Activated naive CD4-positive, alpha-beta T cell treated with anti-CD3 and anti-CD28 coated beads, Interleukin-2, amount 50 U/mL, for 24 hours (primary cell): ENCODE data around the gene TSC22D2.
"Not testable (repeated sequence)": the region's sequence is repeated elsewhere in the genome, so short reads cannot be mapped to it uniquely, and the experiment has no call there.

Experiments
- H3K27ac Mint-ChIP-seq: one replicate; pipeline ENCODE4 v1.8.0; 2021; ENCODE audit warnings: mild to moderate bottlenecking, mixed read lengths
- H3K27me3 Mint-ChIP-seq: one replicate; pipeline ENCODE4 v1.8.0; 2021; ENCODE audit warnings: mixed read lengths
- H3K36me3 Mint-ChIP-seq: one replicate; pipeline ENCODE4 v1.8.0; 2021; ENCODE audit warnings: mixed read lengths
- H3K4me1 Mint-ChIP-seq: one replicate; pipeline ENCODE4 v1.8.0; 2021; ENCODE audit warnings: mixed read lengths
- H3K4me3 Mint-ChIP-seq: one replicate; pipeline ENCODE4 v1.8.0; 2021; ENCODE audit warnings: mild to moderate bottlenecking, mixed read lengths
- H3K9me3 Mint-ChIP-seq: one replicate; pipeline ENCODE4 v1.8.0; 2021; ENCODE audit warnings: mixed read lengths

The TSC22D2 gene

GRCh38 chr3:150469931-150470740 lies 62.0 kb downstream of the TSC22D2 start:
- Mint-ChIP-seq H3K27ac (no peak overlapping the region), H3K36me3 (peaks cover 13% of the 10 kb centered on the region)

DNA sequence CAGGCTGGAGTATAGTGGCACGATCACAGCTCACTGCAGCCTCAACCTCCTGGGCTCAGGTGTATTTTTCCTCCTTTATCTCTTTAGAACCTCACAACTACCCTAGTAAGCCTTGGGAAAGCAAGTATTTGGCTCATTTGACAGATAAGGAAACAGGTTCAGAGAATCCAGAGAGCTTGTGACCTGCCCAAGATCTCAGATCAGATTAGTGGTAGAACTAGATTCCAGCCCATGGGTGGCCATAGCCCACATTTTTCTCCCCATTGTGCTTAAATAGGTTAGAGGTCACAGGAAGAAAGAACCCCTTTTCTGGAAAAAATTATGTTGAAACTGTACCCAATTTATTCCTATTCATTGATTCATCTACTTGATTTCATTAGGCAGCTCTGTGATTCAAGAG lies 64.3 kb downstream of the TSC22D2 start:
- Mint-ChIP-seq H3K4me1 (no peaks in the 10 kb centered on the region), H3K4me3 (no peak overlapping the region), H3K27ac (no peak overlapping the region), H3K27me3 (no peaks in the 10 kb centered on the region), H3K9me3 (peaks cover 8% of the 10 kb centered on the region), H3K36me3 (peaks cover 8% of the 10 kb centered on the region)

More at GRCh38 chr3:150469931-150470740, 62.0 kb downstream of the TSC22D2 start:
- Mint-ChIP-seq H3K27me3 (no peaks in the 10 kb centered on the region), H3K4me3 (no peak overlapping the region), H3K4me1 (no peaks in the 10 kb centered on the region), H3K9me3 (no peaks in the 10 kb centered on the region)

DNA sequence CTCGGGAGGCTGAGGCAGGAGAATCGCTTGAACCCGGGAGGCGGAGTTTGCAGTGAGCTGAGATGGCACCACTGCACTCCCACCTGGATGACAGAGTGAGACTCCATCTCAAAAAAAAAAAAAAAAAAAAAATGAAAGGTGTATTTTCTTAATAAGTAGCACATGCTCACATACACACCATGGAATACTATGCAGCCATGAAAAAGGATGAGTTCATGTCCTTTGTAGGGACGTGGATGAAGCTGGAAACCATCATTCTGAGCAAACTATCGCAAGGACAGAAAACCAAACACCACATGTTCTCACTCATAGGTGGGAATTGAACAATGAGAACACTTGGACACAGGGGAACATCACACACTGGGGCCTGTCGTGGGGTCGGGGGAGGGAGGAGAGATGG lies 65.1 kb downstream of the TSC22D2 start:
- H3K36me3 Mint-ChIP-seq, H3K4me3 Mint-ChIP-seq, H3K27ac Mint-ChIP-seq, H3K4me1 Mint-ChIP-seq, H3K27me3 Mint-ChIP-seq: not testable (repeated sequence)
- H3K9me3 Mint-ChIP-seq, result peaks cover 11% of the 10 kb centered on the region

DNA sequence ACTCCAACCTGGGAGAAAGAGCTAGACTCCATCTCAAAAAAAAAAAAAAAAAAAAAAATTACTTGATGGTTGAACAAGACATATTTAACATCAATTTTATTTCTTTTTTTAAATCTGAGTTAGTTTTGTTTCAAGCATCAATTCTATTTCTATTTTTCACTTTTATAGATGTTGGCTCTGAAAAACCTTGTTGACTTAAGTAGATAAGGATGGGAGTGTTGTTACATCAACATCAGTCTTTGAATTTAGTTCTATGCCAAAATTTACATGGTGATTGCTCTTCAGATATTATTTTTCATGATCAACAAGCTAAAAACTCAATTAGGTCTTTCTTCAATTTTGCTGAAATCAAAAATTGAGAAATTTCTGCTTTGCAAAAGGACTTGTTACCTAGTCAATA lies 71.3 kb downstream of the TSC22D2 start:
- H3K27me3 Mint-ChIP-seq, result peaks cover 2% of the 10 kb centered on the region
- H3K36me3 Mint-ChIP-seq, result peaks cover 6% of the 10 kb centered on the region
- H3K4me1 Mint-ChIP-seq, result no peaks in the 10 kb centered on the region
- H3K9me3 Mint-ChIP-seq, result peaks cover 22% of the 10 kb centered on the region
- H3K4me3 Mint-ChIP-seq, result no peak overlapping the region
- no peak overlapping the region for H3K27ac Mint-ChIP-seq

DNA sequence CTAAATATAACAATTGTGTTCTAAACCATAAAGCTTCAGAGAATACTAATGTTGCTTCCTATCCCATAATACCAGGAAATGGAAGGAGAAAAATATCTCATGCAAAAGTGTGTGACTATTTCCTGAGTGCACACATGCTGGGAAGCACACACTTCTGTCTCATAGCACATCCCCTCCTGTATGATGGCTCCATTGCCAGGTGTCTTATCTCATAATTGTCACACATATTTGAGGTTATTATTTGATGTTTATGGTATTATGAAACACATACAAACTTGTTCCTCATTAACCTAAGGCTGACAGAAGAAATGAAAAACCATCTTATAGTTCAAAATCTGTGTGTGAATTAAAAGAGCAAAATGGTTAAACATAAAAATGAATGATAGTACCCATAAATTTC lies 72.8 kb downstream of the TSC22D2 start:
- peaks cover 26% of the 10 kb centered on the region for H3K9me3 Mint-ChIP-seq
- H3K27me3 Mint-ChIP-seq, result peaks cover 2% of the 10 kb centered on the region
- H3K4me1 Mint-ChIP-seq, result no peaks in the 10 kb centered on the region
- H3K36me3 Mint-ChIP-seq, result peaks cover 9% of the 10 kb centered on the region
- H3K27ac Mint-ChIP-seq, result no peak overlapping the region
- H3K4me3 Mint-ChIP-seq, result no peak overlapping the region

- Mint-ChIP-seq H3K4me1 (no peaks in the 10 kb centered on the region), H3K9me3 (peaks cover 15% of the 10 kb centered on the region), H3K27me3 (peaks cover 2% of the 10 kb centered on the region), H3K27ac (no peak overlapping the region), H3K4me3 (no peak overlapping the region), H3K36me3 (peaks cover 10% of the 10 kb centered on the region)
These were observed 75.1 kb downstream of the TSC22D2 start for GRCh38 chr3:150483226-150483625.

- H3K36me3 Mint-ChIP-seq, result peaks cover 10% of the 10 kb centered on the region
- peaks cover 2% of the 10 kb centered on the region for H3K27me3 Mint-ChIP-seq
- H3K4me1 Mint-ChIP-seq, result no peaks in the 10 kb centered on the region
- H3K4me3 Mint-ChIP-seq, result no peak overlapping the region
- H3K27ac Mint-ChIP-seq, result no peak overlapping the region
- H3K9me3 Mint-ChIP-seq, result peaks cover 15% of the 10 kb centered on the region
These were observed 76.3 kb downstream of the TSC22D2 start for GRCh38 chr3:150484410-150484809.

GRCh38 chr3:150488867-150489266 lies 80.8 kb downstream of the TSC22D2 start:
- Mint-ChIP-seq H3K4me3 (no peak overlapping the region), H3K27ac (no peak overlapping the region), H3K36me3 (peaks cover 10% of the 10 kb centered on the region), H3K9me3 (peaks cover 7% of the 10 kb centered on the region), H3K4me1 (no peaks in the 10 kb centered on the region), H3K27me3 (no peaks in the 10 kb centered on the region)

- no peak overlapping the region for H3K27ac Mint-ChIP-seq
- peaks cover 5% of the 10 kb centered on the region for H3K36me3 Mint-ChIP-seq
- H3K4me1 Mint-ChIP-seq, result no peaks in the 10 kb centered on the region
- no peaks in the 10 kb centered on the region for H3K9me3 Mint-ChIP-seq
- H3K27me3 Mint-ChIP-seq, result no peaks in the 10 kb centered on the region
- H3K4me3 Mint-ChIP-seq, result no peak overlapping the region
These were observed 82.3 kb downstream of the TSC22D2 start for GRCh38 chr3:150490277-150490986.

- Mint-ChIP-seq H3K4me1 (no peaks in the 10 kb centered on the region), H3K27ac (no peak overlapping the region), H3K9me3 (no peaks in the 10 kb centered on the region), H3K27me3 (no peaks in the 10 kb centered on the region), H3K4me3 (no peak overlapping the region), H3K36me3 (no peaks in the 10 kb centered on the region)
These were observed 86.4 kb downstream of the TSC22D2 start for GRCh38 chr3:150494411-150494977.

DNA sequence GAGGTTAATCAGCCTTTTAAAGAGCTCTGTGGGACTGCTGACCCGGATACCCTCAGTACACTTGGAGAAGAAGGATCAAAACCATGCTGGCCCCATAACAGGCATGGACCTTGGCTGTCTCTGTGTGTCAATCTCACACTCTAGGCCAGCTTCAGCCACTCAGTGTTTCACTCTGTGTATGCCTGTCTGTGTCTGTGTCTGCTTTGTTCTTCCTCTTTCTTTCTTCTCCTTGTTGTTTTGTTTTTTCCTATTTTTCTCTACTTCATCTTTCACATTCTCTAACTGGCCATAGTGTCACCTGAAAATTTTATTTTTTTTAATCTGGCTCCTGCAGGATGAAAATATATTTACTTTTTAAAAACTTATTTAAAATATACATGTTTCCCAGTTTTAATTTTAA lies 87.1 kb downstream of the TSC22D2 start:
- H3K36me3 Mint-ChIP-seq, result no peaks in the 10 kb centered on the region
- no peaks in the 10 kb centered on the region for H3K4me1 Mint-ChIP-seq
- no peaks in the 10 kb centered on the region for H3K9me3 Mint-ChIP-seq
- H3K4me3 Mint-ChIP-seq, result no peak overlapping the region
- H3K27ac Mint-ChIP-seq, result no peak overlapping the region
- no peaks in the 10 kb centered on the region for H3K27me3 Mint-ChIP-seq

DNA sequence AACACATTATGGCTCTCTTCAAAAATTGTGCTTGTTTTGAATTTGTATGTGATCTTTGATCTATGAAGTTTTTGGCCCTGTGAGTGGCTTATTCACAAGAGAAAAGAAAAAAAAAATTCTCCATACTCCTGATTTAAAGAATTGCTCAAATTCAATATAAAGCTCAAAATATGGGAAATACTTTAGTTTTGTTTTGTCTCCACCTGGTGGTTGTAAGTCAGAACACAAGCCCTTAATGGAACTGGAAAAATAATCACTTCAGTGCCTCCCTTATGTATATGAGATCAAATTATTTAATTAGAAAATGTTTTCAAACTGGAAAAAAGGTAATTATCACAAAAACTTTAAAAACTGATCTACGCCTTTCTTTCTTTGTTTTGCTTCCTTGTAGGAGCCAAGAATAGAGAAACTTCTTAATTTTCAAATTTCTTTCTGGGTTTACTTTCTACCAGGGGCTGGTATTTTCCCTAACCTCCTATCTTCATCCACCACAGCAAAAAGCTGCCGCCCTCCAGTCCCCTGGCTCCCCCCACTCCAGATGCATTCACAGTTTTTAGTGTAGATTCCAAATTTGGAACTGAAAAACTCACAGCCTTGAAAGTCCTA lies 87.6 kb downstream of the TSC22D2 start:
- Mint-ChIP-seq H3K4me1 (no peaks in the 10 kb centered on the region), H3K4me3 (no peak overlapping the region), H3K27ac (no peak overlapping the region), H3K36me3 (no peaks in the 10 kb centered on the region), H3K27me3 (no peaks in the 10 kb centered on the region), H3K9me3 (no peaks in the 10 kb centered on the region)

- Mint-ChIP-seq H3K9me3 (no peaks in the 10 kb centered on the region), H3K27me3 (no peaks in the 10 kb centered on the region)
These were observed 89.9 kb downstream of the TSC22D2 start for GRCh38 chr3:150497956-150498355.

DNA sequence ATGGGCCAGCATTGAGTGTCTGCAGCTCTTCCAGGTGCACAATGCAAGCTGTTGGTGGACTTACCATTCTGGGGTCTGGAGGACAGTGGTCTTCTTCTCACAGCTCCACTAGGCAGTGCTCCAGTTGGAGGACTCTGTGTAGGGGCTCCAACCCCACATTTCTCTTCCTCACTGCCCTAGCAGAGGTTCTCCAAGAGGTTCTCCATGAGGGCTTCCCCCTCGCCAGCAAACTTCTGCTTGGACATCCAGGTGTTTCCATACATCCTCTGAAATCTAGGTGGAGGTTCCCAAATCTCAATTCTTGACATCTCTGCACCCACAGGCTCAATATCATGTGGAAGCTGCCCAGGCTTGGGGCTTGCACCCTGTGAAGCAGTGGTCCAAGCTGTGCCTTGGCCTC lies 92.9 kb downstream of the TSC22D2 start:
- H3K9me3 Mint-ChIP-seq, result not testable (repeated sequence)

More at GRCh38 chr3:150497956-150498355, 89.9 kb downstream of the TSC22D2 start:
- Mint-ChIP-seq H3K4me1 (peaks cover 5% of the 10 kb centered on the region), H3K36me3 (peaks cover 4% of the 10 kb centered on the region), H3K27ac (no peak overlapping the region), H3K4me3 (no peak overlapping the region)

DNA sequence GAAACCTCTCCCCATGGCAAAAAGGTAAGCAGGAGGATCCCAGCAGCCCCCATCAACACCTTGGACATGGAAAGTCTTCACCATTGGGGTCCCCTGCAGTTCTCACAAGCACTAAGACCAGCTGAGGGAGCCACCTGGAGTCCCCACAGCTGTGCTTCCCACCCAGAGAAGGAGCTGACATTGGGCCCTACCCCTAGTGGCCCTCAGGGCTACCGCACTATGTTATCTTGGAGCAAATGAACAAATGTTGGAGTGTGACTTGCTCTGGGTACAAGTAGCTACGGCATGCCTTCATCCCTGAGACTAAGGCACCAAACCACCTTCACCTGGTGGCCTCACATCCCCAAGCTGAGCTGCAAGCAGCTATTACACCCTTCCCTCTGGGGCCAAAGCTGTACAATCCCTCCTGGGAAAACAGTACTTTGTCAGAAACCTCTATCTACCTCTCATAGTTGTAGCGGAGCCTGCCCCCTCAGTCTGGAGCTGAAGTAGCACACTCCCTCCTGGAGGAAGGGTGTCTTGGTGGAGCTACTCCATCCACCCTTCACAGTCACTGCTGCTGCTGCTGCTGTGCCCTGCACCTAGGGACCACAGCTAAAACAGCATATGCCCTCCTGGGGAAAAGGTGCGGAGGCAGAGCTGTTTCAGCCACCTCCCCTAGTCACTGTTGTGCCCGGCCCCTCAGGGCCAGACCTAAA lies 95.5 kb downstream of the TSC22D2 start:
- no peak overlapping the region for H3K4me3 Mint-ChIP-seq
- no peaks in the 10 kb centered on the region for H3K9me3 Mint-ChIP-seq
- peaks cover 10% of the 10 kb centered on the region for H3K27me3 Mint-ChIP-seq
- H3K27ac Mint-ChIP-seq, result no peak overlapping the region
- H3K4me1 Mint-ChIP-seq, result peaks cover 5% of the 10 kb centered on the region
- peaks cover 9% of the 10 kb centered on the region for H3K36me3 Mint-ChIP-seq

More for the DNA sequence above, 92.9 kb downstream of the TSC22D2 start:
- not testable (repeated sequence) for H3K4me3 Mint-ChIP-seq, H3K4me1 Mint-ChIP-seq, H3K27ac Mint-ChIP-seq, H3K27me3 Mint-ChIP-seq, H3K36me3 Mint-ChIP-seq
